Measurements from ENCODE around the gene HSPG2. TPM values are rescaled to one million over a fixed set of nuclear protein-coding genes. Genes with fewer than 3 reads are reported as not detected.

The HSPG2 gene
- total RNA-seq, 2 donors from 2014 or later = 148 to 152 TPM

DNA sequence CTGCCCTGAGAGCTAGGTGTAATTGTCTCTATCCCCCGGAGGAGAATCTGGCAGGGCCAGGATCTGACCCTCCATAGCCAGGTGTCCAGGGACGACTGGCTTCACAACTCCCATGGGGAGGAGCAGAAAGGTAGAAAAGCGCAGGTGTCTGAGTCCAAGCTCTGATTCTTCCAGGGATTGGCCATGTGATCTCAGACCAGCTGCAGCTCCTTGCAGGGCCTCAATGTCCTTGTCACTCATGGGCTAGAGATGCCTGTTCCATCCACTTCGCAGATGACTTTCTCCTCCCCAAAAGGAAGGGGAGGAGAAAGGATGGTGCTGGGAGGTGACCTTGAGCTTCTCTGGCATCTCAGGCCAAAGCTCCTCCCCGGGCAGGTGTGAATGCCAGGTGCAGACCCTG is 22.7 kb downstream of the HSPG2 start:
- H3K9ac ChIP-seq (ENCODE audit: low read depth in 2 of 2, low read length in 2 of 2) = peak overlapping the region in 1 of 2 donors; percentile 62
- TF ChIP-seq, protein P1, sequence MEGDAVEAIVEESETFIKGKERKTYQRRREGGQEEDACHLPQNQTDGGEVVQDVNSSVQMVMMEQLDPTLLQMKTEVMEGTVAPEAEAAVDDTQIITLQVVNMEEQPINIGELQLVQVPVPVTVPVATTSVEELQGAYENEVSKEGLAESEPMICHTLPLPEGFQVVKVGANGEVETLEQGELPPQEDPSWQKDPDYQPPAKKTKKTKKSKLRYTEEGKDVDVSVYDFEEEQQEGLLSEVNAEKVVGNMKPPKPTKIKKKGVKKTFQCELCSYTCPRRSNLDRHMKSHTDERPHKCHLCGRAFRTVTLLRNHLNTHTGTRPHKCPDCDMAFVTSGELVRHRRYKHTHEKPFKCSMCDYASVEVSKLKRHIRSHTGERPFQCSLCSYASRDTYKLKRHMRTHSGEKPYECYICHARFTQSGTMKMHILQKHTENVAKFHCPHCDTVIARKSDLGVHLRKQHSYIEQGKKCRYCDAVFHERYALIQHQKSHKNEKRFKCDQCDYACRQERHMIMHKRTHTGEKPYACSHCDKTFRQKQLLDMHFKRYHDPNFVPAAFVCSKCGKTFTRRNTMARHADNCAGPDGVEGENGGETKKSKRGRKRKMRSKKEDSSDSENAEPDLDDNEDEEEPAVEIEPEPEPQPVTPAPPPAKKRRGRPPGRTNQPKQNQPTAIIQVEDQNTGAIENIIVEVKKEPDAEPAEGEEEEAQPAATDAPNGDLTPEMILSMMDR (IDR thresholded peaks at IDR 0.05) = no peak
- intact Hi-C loops (cut with DNase I) = no loop called here

GRCh38 chr1:21913763-21914162 is 23.3 kb downstream of the HSPG2 start:
- no peak overlapping the region for H3K9ac ChIP-seq (ENCODE audit: low read depth in 2 of 2, low read length in 2 of 2)
- intact Hi-C loops (cut with DNase I) = no loop called here
- peak overlapping the region; percentile 69 for H3K27ac ChIP-seq
- no peaks in the 10 kb centered on the region for H3K36me3 ChIP-seq
- no peaks in the 10 kb centered on the region for H3K27me3 ChIP-seq
- no peak for DNase-seq
- TF ChIP-seq, protein P1 (IDR thresholded peaks at IDR 0.05) = no peak
- no peak overlapping the region for H3K4me3 ChIP-seq
- no peaks in the 10 kb centered on the region for H3K9me3 ChIP-seq
- peaks cover 28% of the 10 kb centered on the region for H3K4me1 ChIP-seq

More for the DNA sequence above, 22.7 kb downstream of the HSPG2 start:
- Histone ChIP-seq H3K27me3 (no peaks in the 10 kb centered on the region), H3K36me3 (no peaks in the 10 kb centered on the region), H3K9me3 (no peaks in the 10 kb centered on the region), H3K4me3 (no peak overlapping the region), H3K27ac (peak overlapping the region; percentile 69), H3K4me1 (peaks cover 28% of the 10 kb centered on the region)
- DNase-seq = no peak

- Histone ChIP-seq H3K9ac (ENCODE audit: low read depth in 2 of 2, low read length in 2 of 2) (peak overlapping the region; percentile 0 to 51), H3K27ac (peak overlapping the region; percentile 69), H3K27me3 (no peaks in the 10 kb centered on the region), H3K4me3 (no peak overlapping the region), H3K4me1 (peaks cover 28% of the 10 kb centered on the region), H3K9me3 (no peaks in the 10 kb centered on the region), H3K36me3 (no peaks in the 10 kb centered on the region)
- no peak for DNase-seq
- TF ChIP-seq, protein P1 (IDR thresholded peaks at IDR 0.05) = no peak
- intact Hi-C loops (cut with DNase I) = no loop called here
These were observed 23.9 kb downstream of the HSPG2 start for GRCh38 chr1:21913258-21913657.

DNA sequence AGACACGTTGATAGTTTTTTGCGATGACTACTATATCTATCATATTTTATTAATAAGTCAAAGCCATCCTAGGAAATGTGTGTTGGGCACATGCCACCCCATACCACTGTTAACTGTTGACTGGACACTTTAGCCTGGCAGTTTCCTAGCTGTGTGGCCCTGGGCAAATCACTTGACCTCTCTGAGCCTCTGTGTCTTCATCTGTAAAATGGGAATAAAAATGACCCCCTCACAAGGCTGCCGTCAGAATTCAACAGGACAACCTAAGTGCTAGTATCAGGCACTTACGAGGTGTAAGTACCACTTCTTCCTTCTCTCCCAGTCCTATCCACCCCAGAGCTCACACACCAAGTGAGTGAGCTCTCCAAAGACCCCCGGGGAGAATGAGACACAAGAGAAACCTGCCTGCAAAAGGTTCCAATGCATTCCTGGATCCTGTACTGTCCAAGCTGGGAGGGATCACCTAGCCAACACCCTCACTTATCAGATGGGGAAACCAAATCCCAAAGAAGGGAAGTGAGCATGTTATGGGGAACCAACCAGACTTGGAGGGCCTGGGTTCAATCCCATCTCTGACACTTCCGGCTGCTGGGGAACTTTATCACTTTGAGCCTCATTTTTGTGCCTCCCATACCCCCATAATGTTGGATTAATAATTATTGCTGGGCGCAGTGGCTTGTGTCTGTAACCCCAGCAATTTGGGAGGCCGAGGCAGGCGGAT is 24.9 kb downstream of the HSPG2 start:
- intact Hi-C loops (cut with DNase I) = no loop called here
- H3K4me1 ChIP-seq = peaks cover 28% of the 10 kb centered on the region

DNA sequence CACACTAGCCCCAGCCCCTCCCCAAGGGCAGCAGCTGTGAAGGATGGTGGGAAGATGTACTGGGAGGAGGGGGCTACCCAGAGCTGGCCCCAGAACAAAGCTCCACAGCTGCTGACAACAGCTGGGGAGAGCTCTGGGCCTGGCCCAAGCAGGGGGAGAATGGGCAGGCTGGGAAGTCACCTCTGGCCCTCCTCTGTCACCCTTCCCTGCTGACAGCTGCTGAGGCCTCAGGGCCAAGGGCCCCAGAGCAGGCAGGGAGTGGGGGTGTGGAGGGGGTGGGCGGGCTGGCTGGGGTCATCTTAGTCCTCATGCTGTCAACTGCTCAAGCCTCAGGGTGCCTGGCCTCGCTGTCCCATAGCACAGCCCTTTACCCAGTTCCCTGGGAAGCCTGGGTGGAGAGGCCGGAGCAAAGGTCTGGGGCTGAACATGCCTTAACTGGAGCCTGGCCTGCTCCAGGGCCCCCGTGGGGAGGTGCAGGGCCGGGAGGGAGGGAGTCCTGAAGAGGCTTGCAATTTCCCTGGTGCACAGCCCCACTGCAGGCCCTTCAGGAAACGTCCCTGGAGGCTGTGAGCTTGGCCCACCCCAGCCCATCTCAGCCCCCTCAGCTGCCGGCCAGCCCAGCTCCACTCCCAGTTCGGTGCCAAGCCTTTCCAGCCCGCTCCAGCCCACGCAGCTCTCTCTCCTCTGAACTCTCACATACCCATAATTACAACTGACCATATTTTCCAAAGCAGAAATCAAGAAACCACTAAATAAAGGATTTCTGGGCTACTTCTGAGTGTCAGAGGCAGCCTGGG is 25.7 kb downstream of the HSPG2 start:
- Histone ChIP-seq H3K36me3 (no peaks in the 10 kb centered on the region), H3K27ac (peak overlapping the region; percentile 69)

More for the DNA sequence above, 24.9 kb downstream of the HSPG2 start:
- H3K27ac ChIP-seq = peak overlapping the region; percentile 69
- TF ChIP-seq, protein P1 (IDR thresholded peaks at IDR 0.05) = no peak
- no peak for DNase-seq
- H3K36me3 ChIP-seq = no peaks in the 10 kb centered on the region
- no peaks in the 10 kb centered on the region for H3K9me3 ChIP-seq
- H3K4me3 ChIP-seq = no peak overlapping the region
- H3K27me3 ChIP-seq = no peaks in the 10 kb centered on the region
- H3K9ac ChIP-seq (ENCODE audit: low read depth in 2 of 2, low read length in 2 of 2) = peak overlapping the region in 1 of 2 donors; percentile 39

More for the DNA sequence above, 25.7 kb downstream of the HSPG2 start:
- no peaks in the 10 kb centered on the region for H3K9me3 ChIP-seq
- peak; percentile 21 for DNase-seq
- peaks cover 28% of the 10 kb centered on the region for H3K4me1 ChIP-seq
- TF ChIP-seq, protein P1 (IDR thresholded peaks at IDR 0.05) = no peak
- H3K9ac ChIP-seq (ENCODE audit: low read depth in 2 of 2, low read length in 2 of 2) = peak overlapping the region in 1 of 2 donors; percentile 51
- intact Hi-C loops (cut with DNase I) = no loop called here
- no peak overlapping the region for H3K4me3 ChIP-seq
- H3K27me3 ChIP-seq = no peaks in the 10 kb centered on the region

All from colonic mucosa (tissue), 4 donors.